Smooth muscle cell (in vitro differentiated cells): ENCODE measurements around the gene NEMP2. TPM values are rescaled to one million over a fixed set of nuclear protein-coding genes. Genes with fewer than 3 reads are reported as not detected.

Experiments used
- DNase-seq: peaks from one replicate; lab custom pipeline; 2025; ENCODE audit not compliant: unreplicated experiment; lab: John Stamatoyannopoulos, UW
- H2AFZ ChIP-seq: fragments of 200-600 bp; sonication (generic); 2 replicates; pipeline ENCODE4 v1.6.0; 2016; ENCODE audit warnings: antibody characterized with exemption, low read depth, mild to moderate bottlenecking
- H3F3A ChIP-seq: fragments of 200-600 bp; sonication (generic); 2 replicates; pipeline ENCODE4 v1.6.0; 2017; ENCODE audit warnings: antibody characterized with exemption, low read depth
- H3K27ac ChIP-seq: fragments of 200-600 bp; sonication (generic); 2 replicates; pipeline ENCODE4 v1.5.1; 2016; ENCODE audit warnings: low read depth, mild to moderate bottlenecking
- H3K27me3 ChIP-seq: fragments of 200-600 bp; sonication (generic); 2 replicates; pipeline ENCODE4 v1.6.1; 2016; ENCODE audit warnings: low read depth, mild to moderate bottlenecking
- H3K36me3 ChIP-seq: fragments of 200-600 bp; sonication (generic); 2 replicates; pipeline ENCODE4 v1.5.1; 2016; ENCODE audit warnings: low read depth
- H3K4me1 ChIP-seq: fragments of 200-600 bp; sonication (generic); 2 replicates; pipeline ENCODE4 v1.5.1; 2016; ENCODE audit warnings: low read depth
- H3K4me2 ChIP-seq: fragments of 200-600 bp; sonication (generic); 2 replicates; pipeline ENCODE4 v1.6.0; 2016; ENCODE audit warnings: mild to moderate bottlenecking
- H3K4me3 ChIP-seq: fragments of 200-600 bp; sonication (generic); 2 replicates; pipeline ENCODE4 v1.5.1; 2016; ENCODE audit warnings: mild to moderate bottlenecking
- H3K79me2 ChIP-seq: fragments of 200-600 bp; sonication (generic); 2 replicates; pipeline ENCODE4 v1.6.0; 2016; ENCODE audit warnings: low read depth, mild to moderate bottlenecking
- H3K9ac ChIP-seq: fragments of 200-600 bp; sonication (generic); 2 replicates; pipeline ENCODE4 v1.6.0; 2016; ENCODE audit warnings: low read depth
- H3K9me3 ChIP-seq: fragments of 200-600 bp; sonication (generic); replicated peaks from 2 replicates; pipeline ENCODE4 v1.5.1; 2016; ENCODE audit warnings: low read depth
- H4K20me1 ChIP-seq: fragments of 200-600 bp; sonication (generic); 2 replicates; pipeline ENCODE4 v1.6.0; 2016; ENCODE audit warnings: low read depth
- CTCF ChIP-seq: fragments of 200-600 bp; sonication (generic); IDR thresholded peaks from 2 replicates; pipeline ENCODE4 v1.5.1; 2017; ENCODE audit warnings: borderline replicate concordance, mild to moderate bottlenecking, antibody characterized with exemption; ENCODE audit not compliant: insufficient read depth, poor library complexity, severe bottlenecking
- WGBS: methylation state at CpG from one replicate; pipeline ENCODE4 v1.1.7; 2016; ENCODE audit warnings: low lambda C conversion rate; 5-methylcytosine and 5-hydroxymethylcytosine counted together
- polyA plus RNA-seq: library from polyadenylated mRNA; unstranded; fragments of >200 nt; fragmentation: Nextera tagmentation; extraction: Ambion mirVana; gene quantifications from 2 replicates; pipeline ENCODE4 v1.2.1, GENCODE V29; 2016
- small RNA-seq: library from RNA; depleted of rRNA; stranded (forward); fragments of <200 nt; gene quantifications from one replicate; pipeline ENCODE3, GENCODE V24; 2014
- total RNA-seq: library from RNA; depleted of rRNA; stranded (reverse); fragments of >200 nt; gene quantifications from 2 replicates; pipeline ENCODE4 v1.2.3, GENCODE V29; 2014

NEMP2 gene
- total and polyA plus RNA-seq, 2 experiments from 2014 or later: 1.4 to 5.0 TPM

GRCh38 chr2:190455358-190456095 lies 79.0 kb downstream of the NEMP2 start:
- Histone ChIP-seq H3K4me1 (no peaks in the 10 kb centered on the region), H3K4me2 (no peak overlapping the region), H3K9me3 (no peaks in the 10 kb centered on the region), H3K4me3 (no peak overlapping the region), H3K27ac (no peak overlapping the region), H3K36me3 (no peaks in the 10 kb centered on the region), H3K27me3 (no peaks in the 10 kb centered on the region), H4K20me1 (no peaks in the 10 kb centered on the region), H3K9ac (no peak overlapping the region), H3K79me2 (no peaks in the 10 kb centered on the region), H3F3A (peaks cover 6% of the 10 kb centered on the region), H2AFZ (no peak overlapping the region)
- no peak for DNase-seq
- 89% methylated on average over 7 of the region's 7 CpGs for WGBS
- no peak for TF ChIP-seq CTCF

- Histone ChIP-seq H3K27ac (no peak overlapping the region), H2AFZ (no peak overlapping the region), H3K27me3 (no peaks in the 10 kb centered on the region), H3F3A (peaks cover 6% of the 10 kb centered on the region), H3K4me3 (no peak overlapping the region), H4K20me1 (no peaks in the 10 kb centered on the region), H3K4me1 (no peaks in the 10 kb centered on the region), H3K4me2 (no peak overlapping the region), H3K9me3 (no peaks in the 10 kb centered on the region), H3K79me2 (no peaks in the 10 kb centered on the region), H3K9ac (no peak overlapping the region), H3K36me3 (no peaks in the 10 kb centered on the region)
- DNase-seq: no peak
- 95% methylated on average over 2 of the region's 2 CpGs for WGBS
- no peak for TF ChIP-seq CTCF
Measured at GRCh38 chr2:190454795-190455194, 79.7 kb downstream of the NEMP2 start.

Small RNA genes lying within 50 kb of the gene (small RNA-seq; reads per million reads assigned to genes)
- gene RN7SKP179: not detected

Other genes starting within 250 kb of the NEMP2 start
- 15.1 and 16.6 TPM in 2 replicates for gene HIBCH, start 214.9 kb downstream of the NEMP2 start, total RNA-seq
- gene HIBCH, start 214.9 kb downstream of the NEMP2 start, polyA plus RNA-seq: 18.1 and 31.9 TPM in 2 replicates
- gene INPP1, start 191.1 kb downstream of the NEMP2 start, total RNA-seq: 4.5 and 11.3 TPM in 2 replicates
- gene INPP1, start 191.1 kb downstream of the NEMP2 start, polyA plus RNA-seq: 12.5 and 14.3 TPM in 2 replicates
- gene MFSD6, start 126.4 kb downstream of the NEMP2 start, total RNA-seq: 3.6 and 5.1 TPM in 2 replicates
- gene MFSD6, start 126.4 kb downstream of the NEMP2 start, polyA plus RNA-seq: 1.2 and 1.7 TPM in 2 replicates
- gene NAB1, start 114.4 kb upstream of the NEMP2 start, total RNA-seq: 31.4 and 42.5 TPM in 2 replicates
- 4.4 and 4.5 TPM in 2 replicates for gene NAB1, start 114.4 kb upstream of the NEMP2 start, polyA plus RNA-seq